Glomerular visceral epithelial cell (primary cell): ENCODE results near the gene FAF1.
"Not testable (repeated sequence)": the region's sequence is repeated elsewhere in the genome, so short reads cannot be mapped to it uniquely, and the experiment has no call there.

ENCODE experiments used
- DNase-seq: peaks from one replicate; pipeline ENCODE4 v3.0.0-alpha.2; 2016; ENCODE audit errors: extremely low spot score

Gene FAF1

GRCh38 chr1:50907610-50908009, 52.5 kb downstream of the FAF1 start:
- not testable (repeated sequence) for DNase-seq

DNA sequence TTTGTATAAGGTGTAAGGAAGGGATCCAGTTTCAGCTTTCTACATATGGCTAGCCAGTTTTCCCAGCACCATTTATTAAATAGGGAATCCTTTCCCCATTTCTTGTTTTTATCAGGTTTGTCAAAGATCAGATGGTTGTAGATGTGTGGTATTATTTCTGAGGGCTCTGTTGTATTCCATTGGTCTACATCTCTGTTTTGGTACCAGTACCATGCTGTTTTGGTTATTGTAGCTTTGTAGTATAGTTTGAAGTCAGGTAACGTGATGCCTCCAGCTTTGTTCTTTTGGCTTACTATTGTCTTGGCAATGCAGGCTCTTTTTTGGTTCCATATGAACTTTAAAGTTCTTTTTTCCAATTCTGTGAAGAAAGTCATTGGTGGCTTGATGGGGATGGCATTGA, 54.0 kb downstream of the FAF1 start:
- not testable (repeated sequence) for DNase-seq

DNA sequence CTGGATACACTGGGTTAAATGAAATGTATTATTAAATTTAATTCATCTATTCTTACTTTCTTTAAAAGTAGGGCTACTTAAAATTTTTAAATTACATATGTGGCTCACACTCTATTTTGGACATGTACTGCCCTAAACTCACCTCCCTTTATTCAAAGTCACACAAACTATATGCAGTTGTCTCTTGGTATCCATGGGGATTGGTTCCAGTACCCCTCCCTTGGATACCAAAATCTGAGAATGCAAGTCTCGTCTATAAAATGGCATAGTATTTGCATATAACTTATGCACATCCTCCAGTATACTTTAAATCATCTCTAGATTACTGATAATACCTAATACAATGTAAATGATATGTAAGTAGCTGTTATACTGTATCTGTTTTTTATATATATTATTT, 57.6 kb downstream of the FAF1 start:
- DNase-seq = no peak

DNA sequence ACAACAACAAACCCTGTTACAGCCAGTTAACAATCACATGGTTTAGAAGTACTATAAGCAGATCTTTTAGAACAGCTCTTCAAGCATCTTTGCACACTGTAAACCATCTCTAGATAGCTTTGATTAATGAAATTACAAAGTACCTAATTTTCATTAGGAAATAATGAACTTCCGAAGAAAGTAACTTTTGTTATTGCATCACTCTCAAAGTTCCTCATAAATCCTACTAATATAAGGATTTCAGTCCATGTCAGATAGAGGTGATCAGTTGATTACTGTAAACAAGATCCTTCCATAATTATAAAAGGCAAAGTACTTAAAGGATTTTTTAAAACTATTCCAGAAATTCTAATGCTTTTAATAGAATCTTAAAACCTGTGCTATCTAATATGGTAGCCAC, 58.2 kb downstream of the FAF1 start:
- DNase-seq = no peak

DNA sequence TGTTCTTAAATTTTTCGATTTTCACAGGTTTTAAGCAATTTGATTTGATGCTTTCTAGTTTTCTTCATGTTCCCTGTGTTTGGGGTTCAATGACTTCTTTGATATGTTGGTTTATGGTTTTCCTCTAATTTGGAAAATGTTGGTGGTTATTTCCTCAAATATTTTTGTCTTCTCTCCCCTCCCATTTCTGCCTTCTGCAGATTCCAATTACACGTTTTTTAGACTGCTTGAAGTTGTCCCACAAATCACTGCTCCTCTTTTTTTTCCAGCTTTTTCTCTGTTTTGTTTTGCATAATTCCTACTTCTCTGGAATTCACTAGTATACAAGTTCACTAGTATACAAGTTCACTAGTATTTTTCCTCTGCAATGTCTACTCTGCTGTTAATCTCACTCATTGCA, 61.3 kb downstream of the FAF1 start:
- no peak for DNase-seq

- no peak for DNase-seq
Measured at GRCh38 chr1:50894340-50894739, 65.7 kb downstream of the FAF1 start.

- DNase-seq = no peak
Measured at GRCh38 chr1:50893466-50893865, 66.6 kb downstream of the FAF1 start.

GRCh38 chr1:50887555-50887954, 72.5 kb downstream of the FAF1 start:
- not testable (repeated sequence) for DNase-seq

DNA sequence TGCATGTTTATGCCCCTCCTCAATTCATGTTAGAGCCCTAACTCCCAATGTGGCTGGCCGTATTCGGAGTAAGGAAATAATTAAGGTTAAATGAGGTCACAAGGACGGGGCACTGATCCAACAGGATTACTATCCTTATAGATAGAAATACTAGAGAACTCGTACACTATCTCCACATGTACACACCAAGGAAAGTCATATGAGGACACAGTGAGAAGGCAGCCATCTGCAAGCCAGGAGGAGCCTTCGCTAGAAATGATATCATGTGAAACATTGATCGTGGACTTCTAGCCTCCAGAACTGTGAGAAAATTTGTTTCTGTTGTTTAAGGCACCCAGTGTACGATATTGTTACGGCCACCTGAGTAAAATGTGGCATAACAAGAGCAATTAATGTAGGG, 79.7 kb downstream of the FAF1 start:
- DNase-seq = no peak

DNA sequence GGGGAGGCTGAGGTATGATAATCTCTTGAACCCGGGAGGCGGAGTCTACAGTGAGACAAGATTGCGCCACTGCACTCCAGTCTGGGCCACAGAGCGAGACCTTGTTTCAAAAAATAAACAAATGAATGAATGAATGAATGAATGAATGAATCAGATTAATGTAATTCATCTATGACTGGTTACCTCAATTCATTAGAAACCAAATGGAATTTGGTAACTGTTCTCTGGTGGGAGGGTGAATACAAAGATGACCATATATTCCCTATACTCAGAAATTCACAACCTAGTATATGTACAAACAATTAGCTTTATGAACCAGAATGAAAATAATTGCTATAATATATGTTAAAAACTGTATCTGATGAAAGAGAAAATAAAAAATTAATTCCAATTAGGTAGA, 80.9 kb downstream of the FAF1 start:
- no peak for DNase-seq

- no peak for DNase-seq
Measured at GRCh38 chr1:50878434-50878833, 81.6 kb downstream of the FAF1 start.

GRCh38 chr1:50877641-50878040, 82.4 kb downstream of the FAF1 start:
- no peak for DNase-seq

GRCh38 chr1:50873458-50874187, 86.4 kb downstream of the FAF1 start:
- DNase-seq = peak; percentile 45

DNA sequence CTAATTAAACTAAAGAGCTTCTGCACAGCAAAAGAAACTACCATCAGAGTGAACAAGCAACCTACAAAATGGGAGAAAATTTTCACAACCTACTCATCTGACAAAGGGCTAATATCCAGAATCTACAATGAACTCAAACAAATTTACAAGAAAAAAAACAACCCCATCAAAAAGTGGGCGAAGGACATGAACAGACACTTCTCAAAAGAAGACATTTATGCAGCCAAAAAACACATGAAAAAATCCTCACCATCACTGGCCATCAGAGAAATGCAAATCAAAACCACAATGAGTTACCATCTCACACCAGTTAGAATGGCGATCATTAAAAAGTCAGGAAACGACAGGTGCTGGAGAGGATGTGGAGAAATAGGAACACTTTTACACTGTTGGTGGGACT, 95.2 kb downstream of the FAF1 start:
- not testable (repeated sequence) for DNase-seq

DNA sequence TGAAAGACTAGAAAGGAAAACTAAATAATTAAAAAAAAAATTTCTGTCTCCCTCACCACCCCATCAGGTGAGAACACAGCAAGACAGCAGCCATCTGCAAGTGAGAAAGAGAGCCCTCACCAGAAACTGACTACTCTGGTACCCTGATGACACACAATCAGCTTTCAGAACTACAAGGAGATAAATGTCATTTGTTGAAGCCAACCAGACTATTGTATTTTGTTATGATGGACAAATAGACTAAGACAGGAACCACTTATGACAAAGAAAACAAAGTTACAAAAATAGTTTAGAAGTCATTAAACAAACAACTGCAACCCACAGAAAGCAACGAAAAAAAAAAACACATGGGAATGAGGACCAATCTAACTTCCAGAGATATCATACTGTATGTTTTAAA, 98.3 kb downstream of the FAF1 start:
- no peak for DNase-seq

DNA sequence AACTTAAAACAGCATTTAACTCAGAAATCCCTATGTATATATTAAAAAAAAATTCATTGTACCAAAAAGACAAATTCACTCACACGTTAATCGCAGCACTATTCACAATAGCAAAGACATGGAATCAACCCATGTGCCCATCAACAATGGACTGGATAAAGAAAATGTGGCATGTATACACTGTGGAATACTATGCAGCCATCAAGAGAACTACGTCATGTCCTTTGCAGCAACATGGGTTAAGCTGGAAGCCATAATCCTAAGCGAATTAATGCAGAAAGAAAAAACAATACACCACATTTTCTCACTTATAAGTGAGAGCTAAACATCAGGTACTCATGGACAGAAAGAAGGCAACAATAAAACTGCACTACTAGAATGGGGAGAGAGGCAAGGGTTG, 99.4 kb downstream of the FAF1 start:
- DNase-seq = no peak

DNA sequence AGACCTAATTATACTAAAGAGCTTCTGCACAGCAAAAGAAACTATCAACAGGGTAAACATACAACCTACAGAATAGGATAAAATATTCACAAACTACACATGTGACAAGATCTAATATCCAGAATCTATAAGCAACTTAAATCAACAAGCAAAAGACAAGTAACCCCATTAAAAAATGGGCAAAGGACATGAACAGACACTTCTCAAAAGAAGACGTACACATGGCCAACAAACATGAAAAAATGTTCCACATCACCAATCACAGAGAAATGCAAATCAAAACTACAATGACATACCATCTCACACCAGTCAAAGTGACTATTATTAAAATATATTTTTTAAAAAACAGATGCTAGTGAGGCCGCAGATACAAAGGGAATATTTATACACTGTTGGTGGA, 99.8 kb downstream of the FAF1 start:
- DNase-seq = no peak

DNA sequence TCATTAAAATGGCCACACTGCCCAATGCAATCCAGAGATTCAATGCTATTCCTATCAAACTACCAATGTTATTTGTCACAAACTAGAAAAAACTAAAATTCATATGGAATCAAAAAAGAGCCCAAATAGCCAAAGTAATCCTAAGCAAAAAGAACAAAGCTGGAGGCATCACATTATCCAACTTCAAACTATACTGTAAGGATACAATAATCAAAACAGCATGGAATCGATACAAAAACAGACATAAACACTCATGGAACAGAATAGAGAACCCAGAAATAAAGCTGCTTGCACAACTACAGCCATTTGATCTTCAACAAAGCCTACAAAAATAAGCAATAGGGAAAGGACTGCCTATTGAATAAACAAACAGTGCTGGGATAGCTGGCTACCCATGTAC, 100.4 kb downstream of the FAF1 start:
- DNase-seq = no peak

DNA sequence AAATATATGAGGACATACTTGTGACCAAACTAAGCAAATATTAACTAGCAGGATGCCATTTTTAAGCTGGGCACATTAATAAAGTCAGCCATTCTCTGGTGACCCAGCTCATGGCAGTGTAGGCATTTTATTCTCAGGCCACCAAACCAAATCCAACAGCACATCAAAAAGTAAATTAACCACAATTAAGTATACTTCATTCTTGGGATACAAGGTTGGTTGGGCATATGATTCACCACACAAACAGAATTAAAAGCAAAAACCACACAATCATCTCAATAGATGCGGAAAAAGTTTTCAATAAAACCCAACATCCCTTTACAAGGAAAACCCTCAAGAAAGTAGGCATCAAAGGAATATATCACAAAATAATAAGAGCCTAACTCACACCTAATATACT, 101.3 kb downstream of the FAF1 start:
- peak; percentile 11 for DNase-seq

GRCh38 chr1:50857702-50858101, 102.4 kb downstream of the FAF1 start:
- no peak for DNase-seq

GRCh38 chr1:50853325-50853724, 106.7 kb downstream of the FAF1 start:
- no peak for DNase-seq

- no peak for DNase-seq
Measured at GRCh38 chr1:50852889-50853288, 107.2 kb downstream of the FAF1 start.

GRCh38 chr1:50851466-50851865, 108.6 kb downstream of the FAF1 start:
- DNase-seq = no peak

DNA sequence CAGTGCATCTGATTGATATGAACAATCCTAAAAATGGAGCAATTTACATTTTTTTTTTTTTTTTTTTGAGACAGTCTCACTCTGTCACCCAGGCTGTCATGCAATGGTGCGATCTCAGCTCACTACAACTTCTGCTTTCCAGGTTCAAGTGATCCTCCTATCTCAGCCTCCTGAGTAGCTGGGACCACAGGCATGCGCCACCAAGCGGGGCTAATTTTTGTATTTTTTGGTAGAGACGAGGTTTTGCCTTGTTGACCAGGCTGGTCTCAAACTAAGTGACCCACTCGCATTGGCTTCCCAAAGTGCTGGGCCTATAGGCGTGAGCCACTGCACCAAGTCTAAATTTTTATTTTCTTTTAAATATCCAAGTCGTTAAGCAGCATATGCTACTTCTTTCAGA, 109.0 kb downstream of the FAF1 start:
- no peak for DNase-seq
